ENCODE results near the gene SOX6.

SOX6 gene

DNA sequence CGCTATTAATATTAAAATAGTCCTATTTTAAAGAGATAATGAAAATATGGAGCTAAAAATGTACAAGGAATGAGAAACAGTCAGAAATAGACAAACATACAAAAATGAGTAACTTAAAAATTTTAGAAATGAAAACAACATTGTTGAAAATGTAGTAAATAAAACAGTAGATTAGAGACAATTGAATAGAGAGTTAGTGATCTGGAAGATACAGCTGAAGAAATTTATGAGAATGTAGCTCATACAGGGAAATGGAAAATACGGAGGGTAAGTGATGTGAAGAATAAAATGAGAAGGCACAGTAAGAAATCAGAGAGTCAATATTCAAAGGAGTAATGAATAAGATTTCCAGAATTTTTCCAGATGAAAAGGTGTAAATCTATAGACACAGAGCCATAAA lies 424.8 kb downstream of the SOX6 start:
- TF ChIP-seq EZH2phosphoT487 (IDR thresholded peaks at IDR 0.05; ENCODE audit: low read depth), result no peak
- TF ChIP-seq, protein P1, sequence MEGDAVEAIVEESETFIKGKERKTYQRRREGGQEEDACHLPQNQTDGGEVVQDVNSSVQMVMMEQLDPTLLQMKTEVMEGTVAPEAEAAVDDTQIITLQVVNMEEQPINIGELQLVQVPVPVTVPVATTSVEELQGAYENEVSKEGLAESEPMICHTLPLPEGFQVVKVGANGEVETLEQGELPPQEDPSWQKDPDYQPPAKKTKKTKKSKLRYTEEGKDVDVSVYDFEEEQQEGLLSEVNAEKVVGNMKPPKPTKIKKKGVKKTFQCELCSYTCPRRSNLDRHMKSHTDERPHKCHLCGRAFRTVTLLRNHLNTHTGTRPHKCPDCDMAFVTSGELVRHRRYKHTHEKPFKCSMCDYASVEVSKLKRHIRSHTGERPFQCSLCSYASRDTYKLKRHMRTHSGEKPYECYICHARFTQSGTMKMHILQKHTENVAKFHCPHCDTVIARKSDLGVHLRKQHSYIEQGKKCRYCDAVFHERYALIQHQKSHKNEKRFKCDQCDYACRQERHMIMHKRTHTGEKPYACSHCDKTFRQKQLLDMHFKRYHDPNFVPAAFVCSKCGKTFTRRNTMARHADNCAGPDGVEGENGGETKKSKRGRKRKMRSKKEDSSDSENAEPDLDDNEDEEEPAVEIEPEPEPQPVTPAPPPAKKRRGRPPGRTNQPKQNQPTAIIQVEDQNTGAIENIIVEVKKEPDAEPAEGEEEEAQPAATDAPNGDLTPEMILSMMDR (IDR thresholded peaks at IDR 0.05; ENCODE audit: low read depth, low read length), result no peak
- no peaks in the 10 kb centered on the region for H4K20me1 ChIP-seq (ENCODE audit: insufficient read depth, low read length)

DNA sequence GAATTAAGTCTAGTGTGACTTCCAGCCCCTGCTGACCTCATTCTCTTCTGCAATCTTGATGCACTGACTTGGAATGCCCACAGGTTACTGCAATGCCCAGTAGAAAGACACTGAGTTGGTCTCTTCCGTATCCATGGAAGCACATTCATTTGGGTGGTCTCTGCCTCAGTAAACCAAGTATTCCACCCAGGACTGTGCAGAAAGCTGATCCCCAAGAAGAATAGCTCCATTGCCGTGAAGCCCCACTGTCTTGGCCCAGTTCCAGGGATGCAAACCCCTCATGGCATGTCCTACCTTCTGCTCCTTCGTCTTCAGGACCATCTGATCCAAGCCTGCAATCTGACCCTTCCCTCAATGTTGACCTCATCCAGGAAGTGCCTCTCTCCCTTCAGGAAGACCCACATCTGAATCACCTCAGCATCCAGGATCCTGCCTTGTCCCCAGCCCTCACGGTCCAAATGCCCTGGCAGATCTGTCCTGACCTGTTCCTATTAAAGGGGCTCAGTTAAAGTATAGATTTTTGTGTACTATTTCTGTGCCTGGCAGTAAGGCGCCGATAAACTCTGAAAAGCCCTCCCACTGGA lies 425.8 kb downstream of the SOX6 start:
- TF ChIP-seq, protein P1 (IDR thresholded peaks at IDR 0.05; ENCODE audit: low read depth, low read length), result no peak
- TF ChIP-seq EZH2phosphoT487 (IDR thresholded peaks at IDR 0.05; ENCODE audit: low read depth), result no peak
- no peak overlapping the region for H3K27ac ChIP-seq (ENCODE audit: low read length)
- H3K4me3 ChIP-seq (ENCODE audit: low read length), result no peak overlapping the region
- no peaks in the 10 kb centered on the region for H4K20me1 ChIP-seq (ENCODE audit: insufficient read depth, low read length)
- no peaks in the 10 kb centered on the region for H3K4me1 ChIP-seq (ENCODE audit: low read length)
- no peaks in the 10 kb centered on the region for H3K79me2 ChIP-seq (ENCODE audit: low read length)
- H3K36me3 ChIP-seq (replicated peaks; ENCODE audit: low read depth, low read length), result no peaks in the 10 kb centered on the region
- H3K27me3 ChIP-seq (ENCODE audit: low read depth, low read length), result no peaks in the 10 kb centered on the region
- no peak overlapping the region for H3K4me2 ChIP-seq (ENCODE audit: low read length)
- no peak overlapping the region for H3K9ac ChIP-seq (ENCODE audit: low read length)
- H2AFZ ChIP-seq (ENCODE audit: low read depth, low read length), result no peak overlapping the region
- no peaks in the 10 kb centered on the region for H3K9me3 ChIP-seq (ENCODE audit: insufficient read depth, low read length)

More for the DNA sequence above, 424.8 kb downstream of the SOX6 start:
- Histone ChIP-seq H3K27ac (ENCODE audit: low read length) (no peak overlapping the region), H3K27me3 (ENCODE audit: low read depth, low read length) (no peaks in the 10 kb centered on the region), H3K4me2 (ENCODE audit: low read length) (no peak overlapping the region), H3K4me3 (ENCODE audit: low read length) (no peak overlapping the region), H3K79me2 (ENCODE audit: low read length) (no peaks in the 10 kb centered on the region), H3K9me3 (ENCODE audit: insufficient read depth, low read length) (no peaks in the 10 kb centered on the region), H3K9ac (ENCODE audit: low read length) (no peak overlapping the region), H3K4me1 (ENCODE audit: low read length) (no peaks in the 10 kb centered on the region), H2AFZ (ENCODE audit: low read depth, low read length) (no peak overlapping the region), H3K36me3 (replicated peaks; ENCODE audit: low read depth, low read length) (no peaks in the 10 kb centered on the region)

- H3K27ac ChIP-seq (ENCODE audit: low read length), result no peak overlapping the region
- H2AFZ ChIP-seq (ENCODE audit: low read depth, low read length), result no peak overlapping the region
- no peaks in the 10 kb centered on the region for H3K27me3 ChIP-seq (ENCODE audit: low read depth, low read length)
- H3K9ac ChIP-seq (ENCODE audit: low read length), result no peak overlapping the region
- no peaks in the 10 kb centered on the region for H3K36me3 ChIP-seq (replicated peaks; ENCODE audit: low read depth, low read length)
- H3K9me3 ChIP-seq (ENCODE audit: insufficient read depth, low read length), result no peaks in the 10 kb centered on the region
- H3K79me2 ChIP-seq (ENCODE audit: low read length), result no peaks in the 10 kb centered on the region
- no peak overlapping the region for H3K4me3 ChIP-seq (ENCODE audit: low read length)
- no peak overlapping the region for H3K4me2 ChIP-seq (ENCODE audit: low read length)
- no peaks in the 10 kb centered on the region for H4K20me1 ChIP-seq (ENCODE audit: insufficient read depth, low read length)
- TF ChIP-seq, protein P1 (IDR thresholded peaks at IDR 0.05; ENCODE audit: low read depth, low read length), result no peak
- TF ChIP-seq EZH2phosphoT487 (IDR thresholded peaks at IDR 0.05; ENCODE audit: low read depth), result no peak
- no peaks in the 10 kb centered on the region for H3K4me1 ChIP-seq (ENCODE audit: low read length)
Observed at GRCh38 chr11:15929371-15929901, 426.9 kb downstream of the SOX6 start.

DNA sequence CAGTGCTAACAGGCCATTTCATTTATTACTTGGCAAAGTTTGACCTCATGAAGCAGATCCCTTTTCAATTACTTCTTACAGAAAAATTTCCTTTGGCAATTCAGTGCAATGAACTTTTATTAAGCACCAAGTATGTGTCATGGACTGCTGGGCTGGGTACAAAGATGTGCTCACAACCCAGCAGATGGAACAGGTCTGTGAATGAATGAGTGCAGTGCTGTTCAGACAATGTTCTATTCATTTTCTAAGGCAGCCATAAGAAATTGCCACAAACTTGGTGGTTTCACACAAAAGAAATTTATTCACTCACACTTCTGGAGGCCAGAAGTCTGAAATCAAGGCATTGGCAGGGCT lies 428.5 kb downstream of the SOX6 start:
- Histone ChIP-seq H3K4me2 (ENCODE audit: low read length) (no peak overlapping the region), H3K4me1 (ENCODE audit: low read length) (no peaks in the 10 kb centered on the region), H3K27ac (ENCODE audit: low read length) (no peak overlapping the region), H3K79me2 (ENCODE audit: low read length) (no peaks in the 10 kb centered on the region), H4K20me1 (ENCODE audit: insufficient read depth, low read length) (no peaks in the 10 kb centered on the region), H3K9me3 (ENCODE audit: insufficient read depth, low read length) (no peaks in the 10 kb centered on the region), H3K36me3 (replicated peaks; ENCODE audit: low read depth, low read length) (no peaks in the 10 kb centered on the region), H2AFZ (ENCODE audit: low read depth, low read length) (no peak overlapping the region), H3K9ac (ENCODE audit: low read length) (no peak overlapping the region), H3K27me3 (ENCODE audit: low read depth, low read length) (no peaks in the 10 kb centered on the region), H3K4me3 (ENCODE audit: low read length) (no peak overlapping the region)
- TF ChIP-seq, protein P1 (IDR thresholded peaks at IDR 0.05; ENCODE audit: low read depth, low read length), result no peak
- TF ChIP-seq EZH2phosphoT487 (IDR thresholded peaks at IDR 0.05; ENCODE audit: low read depth), result no peak
